OCI-LY3 (cell line): ENCODE measurements around the gene ABCG1.

Experiments
- EZH2phosphoT487 ChIP-seq: fragments of 200-600 bp; shearing (Covaris generic); IDR thresholded peaks from 2 replicates; pipeline ENCODE4 v1.6.1; 2018; ENCODE audit warnings: antibody characterized with exemption, mixed run types, low read depth
- TF ChIP-seq, protein P1 (sequence below): fragments of 200-600, 300-600 bp; sonication (generic); IDR thresholded peaks from 2 replicates; pipeline ENCODE4 v1.5.1; 2014; ENCODE audit warnings: antibody characterized with exemption, low read length, low read depth

DNA sequence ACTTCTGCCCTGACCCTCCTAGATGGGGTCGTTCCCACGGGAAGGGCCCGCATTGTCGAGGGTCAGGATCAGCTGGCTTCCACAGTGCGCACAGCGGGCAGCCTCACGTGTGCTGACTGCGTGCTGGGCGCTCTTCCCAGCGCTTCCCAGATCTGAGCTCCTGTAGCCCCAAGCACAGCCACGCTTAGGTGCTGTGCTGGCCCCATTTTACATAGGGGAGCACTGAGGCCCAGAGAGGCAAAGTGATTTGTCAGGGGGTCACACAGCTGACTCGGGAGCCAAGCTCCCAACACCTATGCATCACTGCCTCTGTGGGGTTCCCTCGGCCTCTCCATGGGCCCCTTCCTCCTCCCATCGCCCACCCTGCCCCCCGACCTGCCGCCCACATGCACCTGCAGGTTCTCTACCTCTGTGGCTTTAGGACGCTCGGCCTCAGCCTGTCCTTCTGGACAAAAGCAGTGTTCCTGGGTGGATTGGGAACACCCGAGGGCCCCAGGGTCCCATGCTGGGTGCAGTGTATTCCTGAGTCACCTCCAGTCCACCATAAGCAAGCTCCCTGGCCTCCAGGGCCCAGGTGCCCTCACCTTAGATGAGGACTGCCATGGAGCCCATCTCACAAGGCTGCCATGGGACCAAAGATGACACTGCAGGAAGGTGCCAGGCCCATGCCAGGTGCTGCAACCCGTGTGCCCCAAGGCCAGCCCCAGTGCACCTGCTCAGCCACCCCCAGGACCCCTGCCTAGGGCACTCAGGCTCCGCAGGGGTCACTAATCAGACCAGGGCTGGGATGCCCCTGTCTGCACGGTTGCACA lies 73.0 kb downstream of the ABCG1 start:
- TF ChIP-seq, protein P1, sequence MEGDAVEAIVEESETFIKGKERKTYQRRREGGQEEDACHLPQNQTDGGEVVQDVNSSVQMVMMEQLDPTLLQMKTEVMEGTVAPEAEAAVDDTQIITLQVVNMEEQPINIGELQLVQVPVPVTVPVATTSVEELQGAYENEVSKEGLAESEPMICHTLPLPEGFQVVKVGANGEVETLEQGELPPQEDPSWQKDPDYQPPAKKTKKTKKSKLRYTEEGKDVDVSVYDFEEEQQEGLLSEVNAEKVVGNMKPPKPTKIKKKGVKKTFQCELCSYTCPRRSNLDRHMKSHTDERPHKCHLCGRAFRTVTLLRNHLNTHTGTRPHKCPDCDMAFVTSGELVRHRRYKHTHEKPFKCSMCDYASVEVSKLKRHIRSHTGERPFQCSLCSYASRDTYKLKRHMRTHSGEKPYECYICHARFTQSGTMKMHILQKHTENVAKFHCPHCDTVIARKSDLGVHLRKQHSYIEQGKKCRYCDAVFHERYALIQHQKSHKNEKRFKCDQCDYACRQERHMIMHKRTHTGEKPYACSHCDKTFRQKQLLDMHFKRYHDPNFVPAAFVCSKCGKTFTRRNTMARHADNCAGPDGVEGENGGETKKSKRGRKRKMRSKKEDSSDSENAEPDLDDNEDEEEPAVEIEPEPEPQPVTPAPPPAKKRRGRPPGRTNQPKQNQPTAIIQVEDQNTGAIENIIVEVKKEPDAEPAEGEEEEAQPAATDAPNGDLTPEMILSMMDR: no peak
- no peak for TF ChIP-seq EZH2phosphoT487
